ENCODE data around the gene STXBP6.

DNA sequence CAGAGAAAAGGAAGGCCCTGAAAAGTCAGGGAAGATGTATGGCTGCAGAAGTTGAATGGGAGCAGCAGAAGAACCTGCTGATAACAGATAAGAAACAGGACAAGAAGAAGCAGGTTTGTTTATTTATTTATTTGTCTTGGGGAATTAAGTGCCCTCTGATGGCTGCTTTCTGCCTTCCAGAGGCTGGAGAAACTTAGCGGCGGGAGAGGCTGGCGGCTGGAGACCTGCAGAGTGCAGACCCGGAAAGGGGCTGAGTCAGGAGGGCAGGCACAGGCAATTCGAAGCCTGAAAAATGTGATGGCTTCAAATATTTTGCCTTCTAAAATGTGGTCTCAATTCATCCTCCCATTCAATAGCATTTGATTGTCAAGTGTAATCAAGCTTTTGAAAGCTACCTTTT is 247.7 kb downstream of the STXBP6 start:
- TF ChIP-seq SMAD5 (IDR thresholded peaks at IDR 0.05; ENCODE audit: low read depth), result no peak
- TF ChIP-seq GABPA (IDR thresholded peaks at IDR 0.05; ENCODE audit: low read depth), result no peak
- no peak for TF ChIP-seq ETV6 (conservative IDR thresholded peaks at IDR 0.05 in 1 of 2, IDR thresholded peaks at IDR 0.05 in 1 of 2; ENCODE audit: borderline replicate concordance in 1 of 2, low read depth in 1 of 2)
- TF ChIP-seq, protein P1, sequence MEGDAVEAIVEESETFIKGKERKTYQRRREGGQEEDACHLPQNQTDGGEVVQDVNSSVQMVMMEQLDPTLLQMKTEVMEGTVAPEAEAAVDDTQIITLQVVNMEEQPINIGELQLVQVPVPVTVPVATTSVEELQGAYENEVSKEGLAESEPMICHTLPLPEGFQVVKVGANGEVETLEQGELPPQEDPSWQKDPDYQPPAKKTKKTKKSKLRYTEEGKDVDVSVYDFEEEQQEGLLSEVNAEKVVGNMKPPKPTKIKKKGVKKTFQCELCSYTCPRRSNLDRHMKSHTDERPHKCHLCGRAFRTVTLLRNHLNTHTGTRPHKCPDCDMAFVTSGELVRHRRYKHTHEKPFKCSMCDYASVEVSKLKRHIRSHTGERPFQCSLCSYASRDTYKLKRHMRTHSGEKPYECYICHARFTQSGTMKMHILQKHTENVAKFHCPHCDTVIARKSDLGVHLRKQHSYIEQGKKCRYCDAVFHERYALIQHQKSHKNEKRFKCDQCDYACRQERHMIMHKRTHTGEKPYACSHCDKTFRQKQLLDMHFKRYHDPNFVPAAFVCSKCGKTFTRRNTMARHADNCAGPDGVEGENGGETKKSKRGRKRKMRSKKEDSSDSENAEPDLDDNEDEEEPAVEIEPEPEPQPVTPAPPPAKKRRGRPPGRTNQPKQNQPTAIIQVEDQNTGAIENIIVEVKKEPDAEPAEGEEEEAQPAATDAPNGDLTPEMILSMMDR (IDR thresholded peaks at IDR 0.05 in 2 of 3, conservative IDR thresholded peaks at IDR 0.05 in 1 of 3; ENCODE audit: control insufficient read depth in 2 of 3, extremely low read depth in 1 of 3, insufficient read depth in 1 of 3, low read depth in 3 of 3, low read length in 3 of 3), result no peak
- TF ChIP-seq, protein P2, sequence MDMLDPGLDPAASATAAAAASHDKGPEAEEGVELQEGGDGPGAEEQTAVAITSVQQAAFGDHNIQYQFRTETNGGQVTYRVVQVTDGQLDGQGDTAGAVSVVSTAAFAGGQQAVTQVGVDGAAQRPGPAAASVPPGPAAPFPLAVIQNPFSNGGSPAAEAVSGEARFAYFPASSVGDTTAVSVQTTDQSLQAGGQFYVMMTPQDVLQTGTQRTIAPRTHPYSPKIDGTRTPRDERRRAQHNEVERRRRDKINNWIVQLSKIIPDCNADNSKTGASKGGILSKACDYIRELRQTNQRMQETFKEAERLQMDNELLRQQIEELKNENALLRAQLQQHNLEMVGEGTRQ (IDR thresholded peaks at IDR 0.05; ENCODE audit: borderline replicate concordance, low read depth, low read length), result no peak
- no peak for TF ChIP-seq BRCA1 (IDR thresholded peaks at IDR 0.05; ENCODE audit: low read depth, low read length)
- no peak for TF ChIP-seq JUNB (IDR thresholded peaks at IDR 0.05)
- no peak for TF ChIP-seq MXI1 (IDR thresholded peaks at IDR 0.05; ENCODE audit: low read depth, low read length)
- TF ChIP-seq POLR2AphosphoS5 (IDR thresholded peaks at IDR 0.05; ENCODE audit: low read length), result no peak
- TF ChIP-seq, protein P3, sequence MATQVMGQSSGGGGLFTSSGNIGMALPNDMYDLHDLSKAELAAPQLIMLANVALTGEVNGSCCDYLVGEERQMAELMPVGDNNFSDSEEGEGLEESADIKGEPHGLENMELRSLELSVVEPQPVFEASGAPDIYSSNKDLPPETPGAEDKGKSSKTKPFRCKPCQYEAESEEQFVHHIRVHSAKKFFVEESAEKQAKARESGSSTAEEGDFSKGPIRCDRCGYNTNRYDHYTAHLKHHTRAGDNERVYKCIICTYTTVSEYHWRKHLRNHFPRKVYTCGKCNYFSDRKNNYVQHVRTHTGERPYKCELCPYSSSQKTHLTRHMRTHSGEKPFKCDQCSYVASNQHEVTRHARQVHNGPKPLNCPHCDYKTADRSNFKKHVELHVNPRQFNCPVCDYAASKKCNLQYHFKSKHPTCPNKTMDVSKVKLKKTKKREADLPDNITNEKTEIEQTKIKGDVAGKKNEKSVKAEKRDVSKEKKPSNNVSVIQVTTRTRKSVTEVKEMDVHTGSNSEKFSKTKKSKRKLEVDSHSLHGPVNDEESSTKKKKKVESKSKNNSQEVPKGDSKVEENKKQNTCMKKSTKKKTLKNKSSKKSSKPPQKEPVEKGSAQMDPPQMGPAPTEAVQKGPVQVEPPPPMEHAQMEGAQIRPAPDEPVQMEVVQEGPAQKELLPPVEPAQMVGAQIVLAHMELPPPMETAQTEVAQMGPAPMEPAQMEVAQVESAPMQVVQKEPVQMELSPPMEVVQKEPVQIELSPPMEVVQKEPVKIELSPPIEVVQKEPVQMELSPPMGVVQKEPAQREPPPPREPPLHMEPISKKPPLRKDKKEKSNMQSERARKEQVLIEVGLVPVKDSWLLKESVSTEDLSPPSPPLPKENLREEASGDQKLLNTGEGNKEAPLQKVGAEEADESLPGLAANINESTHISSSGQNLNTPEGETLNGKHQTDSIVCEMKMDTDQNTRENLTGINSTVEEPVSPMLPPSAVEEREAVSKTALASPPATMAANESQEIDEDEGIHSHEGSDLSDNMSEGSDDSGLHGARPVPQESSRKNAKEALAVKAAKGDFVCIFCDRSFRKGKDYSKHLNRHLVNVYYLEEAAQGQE (IDR thresholded peaks at IDR 0.05; ENCODE audit: low read depth, low read length), result no peak
